ENCODE measurements around the gene FNDC5. TPM values are rescaled to one million over a fixed set of nuclear protein-coding genes. Genes with fewer than 3 reads are reported as not detected.

The FNDC5 gene
- total and polyA plus RNA-seq, 2 experiments from 2014 or later, result 1.0 to 1.7 TPM

DNA sequence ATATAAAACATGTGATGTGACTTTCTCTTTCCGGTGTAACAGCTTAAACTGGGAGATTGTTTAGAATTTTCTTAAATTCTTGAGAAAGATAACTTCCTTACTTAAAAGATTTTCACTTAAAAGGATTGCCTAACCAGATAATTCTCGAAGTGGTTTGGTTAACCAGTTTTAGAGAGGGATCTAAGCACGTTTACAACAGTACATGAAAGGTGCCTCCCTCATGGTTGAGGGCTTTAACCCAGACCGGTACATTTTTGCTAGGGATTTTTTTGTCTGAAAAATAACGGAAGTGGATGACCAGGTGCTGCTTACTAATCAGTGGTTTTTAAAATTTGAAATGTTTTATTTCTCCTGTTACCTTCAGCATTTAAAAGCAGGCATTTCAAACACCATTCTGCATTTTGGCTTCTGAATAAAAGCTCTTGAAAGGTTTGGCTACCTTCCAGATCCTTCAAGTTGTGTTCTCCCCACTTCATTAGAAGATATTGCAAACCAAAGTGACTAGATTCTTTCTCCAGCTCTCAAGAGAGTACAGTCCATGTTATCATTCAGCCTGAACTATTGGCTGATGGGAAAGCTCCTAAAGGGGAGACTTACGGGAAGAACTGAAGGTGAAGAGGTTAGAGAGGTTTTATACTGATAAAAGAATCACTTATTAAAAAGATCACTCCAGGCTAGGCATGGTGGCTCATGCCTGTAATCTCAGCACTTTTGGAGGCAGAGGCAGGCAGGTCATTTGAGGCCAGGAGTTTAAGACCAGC lies 40.4 kb downstream of the FNDC5 start (continued):
- TF ChIP-seq, protein P1, sequence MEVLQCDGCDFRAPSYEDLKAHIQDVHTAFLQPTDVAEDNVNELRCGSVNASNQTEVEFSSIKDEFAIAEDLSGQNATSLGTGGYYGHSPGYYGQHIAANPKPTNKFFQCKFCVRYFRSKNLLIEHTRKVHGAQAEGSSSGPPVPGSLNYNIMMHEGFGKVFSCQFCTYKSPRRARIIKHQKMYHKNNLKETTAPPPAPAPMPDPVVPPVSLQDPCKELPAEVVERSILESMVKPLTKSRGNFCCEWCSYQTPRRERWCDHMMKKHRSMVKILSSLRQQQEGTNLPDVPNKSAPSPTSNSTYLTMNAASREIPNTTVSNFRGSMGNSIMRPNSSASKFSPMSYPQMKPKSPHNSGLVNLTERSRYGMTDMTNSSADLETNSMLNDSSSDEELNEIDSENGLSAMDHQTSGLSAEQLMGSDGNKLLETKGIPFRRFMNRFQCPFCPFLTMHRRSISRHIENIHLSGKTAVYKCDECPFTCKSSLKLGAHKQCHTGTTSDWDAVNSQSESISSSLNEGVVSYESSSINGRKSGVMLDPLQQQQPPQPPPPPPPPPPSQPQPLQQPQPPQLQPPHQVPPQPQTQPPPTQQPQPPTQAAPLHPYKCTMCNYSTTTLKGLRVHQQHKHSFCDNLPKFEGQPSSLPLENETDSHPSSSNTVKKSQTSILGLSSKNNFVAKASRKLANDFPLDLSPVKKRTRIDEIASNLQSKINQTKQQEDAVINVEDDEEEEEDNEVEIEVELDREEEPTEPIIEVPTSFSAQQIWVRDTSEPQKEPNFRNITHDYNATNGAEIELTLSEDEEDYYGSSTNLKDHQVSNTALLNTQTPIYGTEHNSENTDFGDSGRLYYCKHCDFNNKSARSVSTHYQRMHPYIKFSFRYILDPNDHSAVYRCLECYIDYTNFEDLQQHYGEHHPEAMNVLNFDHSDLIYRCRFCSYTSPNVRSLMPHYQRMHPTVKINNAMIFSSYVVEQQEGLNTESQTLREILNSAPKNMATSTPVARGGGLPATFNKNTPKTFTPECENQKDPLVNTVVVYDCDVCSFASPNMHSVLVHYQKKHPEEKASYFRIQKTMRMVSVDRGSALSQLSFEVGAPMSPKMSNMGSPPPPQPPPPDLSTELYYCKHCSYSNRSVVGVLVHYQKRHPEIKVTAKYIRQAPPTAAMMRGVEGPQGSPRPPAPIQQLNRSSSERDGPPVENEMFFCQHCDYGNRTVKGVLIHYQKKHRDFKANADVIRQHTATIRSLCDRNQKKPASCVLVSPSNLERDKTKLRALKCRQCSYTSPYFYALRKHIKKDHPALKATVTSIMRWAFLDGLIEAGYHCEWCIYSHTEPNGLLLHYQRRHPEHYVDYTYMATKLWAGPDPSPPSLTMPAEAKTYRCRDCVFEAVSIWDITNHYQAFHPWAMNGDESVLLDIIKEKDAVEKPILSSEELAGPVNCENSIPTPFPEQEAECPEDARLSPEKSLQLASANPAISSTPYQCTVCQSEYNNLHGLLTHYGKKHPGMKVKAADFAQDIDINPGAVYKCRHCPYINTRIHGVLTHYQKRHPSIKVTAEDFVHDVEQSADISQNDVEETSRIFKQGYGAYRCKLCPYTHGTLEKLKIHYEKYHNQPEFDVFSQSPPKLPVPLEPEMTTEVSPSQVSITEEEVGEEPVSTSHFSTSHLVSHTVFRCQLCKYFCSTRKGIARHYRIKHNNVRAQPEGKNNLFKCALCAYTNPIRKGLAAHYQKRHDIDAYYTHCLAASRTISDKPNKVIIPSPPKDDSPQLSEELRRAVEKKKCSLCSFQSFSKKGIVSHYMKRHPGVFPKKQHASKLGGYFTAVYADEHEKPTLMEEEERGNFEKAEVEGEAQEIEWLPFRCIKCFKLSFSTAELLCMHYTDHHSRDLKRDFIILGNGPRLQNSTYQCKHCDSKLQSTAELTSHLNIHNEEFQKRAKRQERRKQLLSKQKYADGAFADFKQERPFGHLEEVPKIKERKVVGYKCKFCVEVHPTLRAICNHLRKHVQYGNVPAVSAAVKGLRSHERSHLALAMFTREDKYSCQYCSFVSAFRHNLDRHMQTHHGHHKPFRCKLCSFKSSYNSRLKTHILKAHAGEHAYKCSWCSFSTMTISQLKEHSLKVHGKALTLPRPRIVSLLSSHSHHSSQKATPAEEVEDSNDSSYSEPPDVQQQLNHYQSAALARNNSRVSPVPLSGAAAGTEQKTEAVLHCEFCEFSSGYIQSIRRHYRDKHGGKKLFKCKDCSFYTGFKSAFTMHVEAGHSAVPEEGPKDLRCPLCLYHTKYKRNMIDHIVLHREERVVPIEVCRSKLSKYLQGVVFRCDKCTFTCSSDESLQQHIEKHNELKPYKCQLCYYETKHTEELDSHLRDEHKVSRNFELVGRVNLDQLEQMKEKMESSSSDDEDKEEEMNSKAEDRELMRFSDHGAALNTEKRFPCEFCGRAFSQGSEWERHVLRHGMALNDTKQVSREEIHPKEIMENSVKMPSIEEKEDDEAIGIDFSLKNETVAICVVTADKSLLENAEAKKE (CRISPR knock-in tag; IDR thresholded peaks at IDR 0.05), result no peak
- TF ChIP-seq CREB1 (CRISPR knock-in tag; IDR thresholded peaks at IDR 0.05; ENCODE audit: low read depth) (no peak), EZH2phosphoT487 (IDR thresholded peaks at IDR 0.05; ENCODE audit: unreplicated experiment) (no peak)
- TF ChIP-seq, protein P2, sequence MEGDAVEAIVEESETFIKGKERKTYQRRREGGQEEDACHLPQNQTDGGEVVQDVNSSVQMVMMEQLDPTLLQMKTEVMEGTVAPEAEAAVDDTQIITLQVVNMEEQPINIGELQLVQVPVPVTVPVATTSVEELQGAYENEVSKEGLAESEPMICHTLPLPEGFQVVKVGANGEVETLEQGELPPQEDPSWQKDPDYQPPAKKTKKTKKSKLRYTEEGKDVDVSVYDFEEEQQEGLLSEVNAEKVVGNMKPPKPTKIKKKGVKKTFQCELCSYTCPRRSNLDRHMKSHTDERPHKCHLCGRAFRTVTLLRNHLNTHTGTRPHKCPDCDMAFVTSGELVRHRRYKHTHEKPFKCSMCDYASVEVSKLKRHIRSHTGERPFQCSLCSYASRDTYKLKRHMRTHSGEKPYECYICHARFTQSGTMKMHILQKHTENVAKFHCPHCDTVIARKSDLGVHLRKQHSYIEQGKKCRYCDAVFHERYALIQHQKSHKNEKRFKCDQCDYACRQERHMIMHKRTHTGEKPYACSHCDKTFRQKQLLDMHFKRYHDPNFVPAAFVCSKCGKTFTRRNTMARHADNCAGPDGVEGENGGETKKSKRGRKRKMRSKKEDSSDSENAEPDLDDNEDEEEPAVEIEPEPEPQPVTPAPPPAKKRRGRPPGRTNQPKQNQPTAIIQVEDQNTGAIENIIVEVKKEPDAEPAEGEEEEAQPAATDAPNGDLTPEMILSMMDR (conservative IDR thresholded peaks at IDR 0.05; ENCODE audit: low read depth in 2 of 2), result no peak

DNA sequence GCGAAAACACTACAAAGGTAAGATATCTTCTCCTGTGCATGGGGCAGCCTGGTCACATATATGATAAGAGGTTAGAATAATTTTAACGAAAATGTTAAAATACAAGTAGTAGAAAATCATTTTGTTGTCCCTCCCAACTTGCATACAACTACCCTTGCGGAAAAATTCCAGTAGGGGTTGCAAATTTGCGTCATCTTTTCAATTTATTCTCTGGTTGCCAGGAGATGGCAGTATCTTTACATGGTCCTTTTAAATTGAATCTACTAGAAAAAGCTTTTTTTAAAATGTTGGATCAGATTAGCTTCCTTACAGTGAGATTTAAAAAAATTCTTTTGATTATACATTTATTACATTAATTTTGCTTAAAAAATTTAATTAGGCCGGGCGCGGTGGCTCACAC lies 42.4 kb downstream of the FNDC5 start:
- Histone ChIP-seq H3K79me2 (replicated peaks; ENCODE audit: insufficient read depth) (peaks cover 9% of the 10 kb centered on the region), H3K27ac (ENCODE audit: low read depth) (no peak overlapping the region), H3K4me2 (no peak overlapping the region), H3K36me3 (ENCODE audit: insufficient read depth) (peaks cover 51% of the 10 kb centered on the region), H4K20me1 (replicated peaks; ENCODE audit: insufficient read depth) (peaks cover 10% of the 10 kb centered on the region; the same call in 1 of the 2 replicates), H3K4me1 (ENCODE audit: insufficient read depth) (no peaks in the 10 kb centered on the region), H3K4me3 (no peak overlapping the region), H3K9me2 (ENCODE audit: insufficient read depth) (no peaks in the 10 kb centered on the region), H3K27me3 (ENCODE audit: insufficient read depth) (no peaks in the 10 kb centered on the region), H2AFZ (no peak overlapping the region), H3F3A (replicated peaks; ENCODE audit: low read depth) (peaks cover 9% of the 10 kb centered on the region; the same call in 1 of the 2 replicates)
- Mint-ChIP-seq H3K9me3 (no peaks in the 10 kb centered on the region), H3K4me3 (no peak overlapping the region), H3K27me3 (ENCODE audit: insufficient read depth, low read depth, poor library complexity) (no peaks in the 10 kb centered on the region), H3K4me1 (no peaks in the 10 kb centered on the region), H3K27ac (no peak overlapping the region), H3K36me3 (ENCODE audit: low read depth) (peaks cover 76% of the 10 kb centered on the region)
- DNase-seq (ENCODE audit: low spot score) (peak; percentile 23), ATAC-seq (no peak)
- TF ChIP-seq ZNF114 (CRISPR knock-in tag; IDR thresholded peaks at IDR 0.05), result no peak
- TF ChIP-seq EZH2 (IDR thresholded peaks at IDR 0.05; ENCODE audit: low read depth, unreplicated experiment), result no peak
- TF ChIP-seq, protein P3, sequence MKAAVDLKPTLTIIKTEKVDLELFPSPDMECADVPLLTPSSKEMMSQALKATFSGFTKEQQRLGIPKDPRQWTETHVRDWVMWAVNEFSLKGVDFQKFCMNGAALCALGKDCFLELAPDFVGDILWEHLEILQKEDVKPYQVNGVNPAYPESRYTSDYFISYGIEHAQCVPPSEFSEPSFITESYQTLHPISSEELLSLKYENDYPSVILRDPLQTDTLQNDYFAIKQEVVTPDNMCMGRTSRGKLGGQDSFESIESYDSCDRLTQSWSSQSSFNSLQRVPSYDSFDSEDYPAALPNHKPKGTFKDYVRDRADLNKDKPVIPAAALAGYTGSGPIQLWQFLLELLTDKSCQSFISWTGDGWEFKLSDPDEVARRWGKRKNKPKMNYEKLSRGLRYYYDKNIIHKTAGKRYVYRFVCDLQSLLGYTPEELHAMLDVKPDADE (IDR thresholded peaks at IDR 0.05), result no peak
- no peak for TF ChIP-seq STAT1 (IDR thresholded peaks at IDR 0.05; ENCODE audit: unreplicated experiment)
- TF ChIP-seq, protein P2 (conservative IDR thresholded peaks at IDR 0.05; ENCODE audit: low read depth in 2 of 2), result peak in 1 of 2 experiments; percentile 22; a peak in 1 of 4 replicates

Data from GM23338 (cell line).